HG02623 (cell line): ENCODE data around the gene NCKIPSD.
A peak's percentile ranks its signal among the peaks of the same experiment; 100 is the strongest.

Source experiments
- ATAC-seq: cut with Tn5 transposase; IDR thresholded peaks from one replicate; pipeline ENCODE4 v1.9.1; 2021; ENCODE audit warnings: moderate library complexity; ENCODE audit not compliant: unreplicated experiment

NCKIPSD gene

GRCh38 chr3:48651771-48652170 lies 33.9 kb downstream of the NCKIPSD start:
- ATAC-seq = no peak

- no peak for ATAC-seq
Measured at GRCh38 chr3:48650723-48651122, 35.0 kb downstream of the NCKIPSD start.

GRCh38 chr3:48648188-48648850 lies 37.4 kb downstream of the NCKIPSD start:
- no peak for ATAC-seq

- no peak for ATAC-seq
Measured at GRCh38 chr3:48647714-48648113, 38.0 kb downstream of the NCKIPSD start.

GRCh38 chr3:48644898-48645760 lies 40.6 kb downstream of the NCKIPSD start:
- no peak for ATAC-seq

- no peak for ATAC-seq
Measured at GRCh38 chr3:48642605-48643004, 43.1 kb downstream of the NCKIPSD start.

GRCh38 chr3:48641396-48641795 lies 44.3 kb downstream of the NCKIPSD start:
- no peak for ATAC-seq

- no peak for ATAC-seq
Measured at GRCh38 chr3:48639944-48640606, 45.6 kb downstream of the NCKIPSD start.

GRCh38 chr3:48637305-48637704 lies 48.4 kb downstream of the NCKIPSD start:
- no peak for ATAC-seq

- ATAC-seq = no peak
Measured at GRCh38 chr3:48636149-48636655, 49.5 kb downstream of the NCKIPSD start.

- ATAC-seq = peak; percentile 85
Measured at GRCh38 chr3:48635222-48636021, 50.3 kb downstream of the NCKIPSD start, which contains the start of gene SLC26A6. Gene SLC26A6 (minus strand): TSS chr3:48635461. CDS start chr3:48635393, 68 bp downstream.

- peak; percentile 7 for ATAC-seq
Measured at GRCh38 chr3:48634661-48635221, 51.0 kb downstream of the NCKIPSD start.

- no peak for ATAC-seq
Measured at GRCh38 chr3:48633743-48634142, 52.0 kb downstream of the NCKIPSD start.

GRCh38 chr3:48633256-48633655 lies 52.5 kb downstream of the NCKIPSD start:
- no peak for ATAC-seq

GRCh38 chr3:48631516-48632448 lies 53.9 kb downstream of the NCKIPSD start:
- ATAC-seq = no peak

- no peak for ATAC-seq
Measured at GRCh38 chr3:48630833-48631232, 54.9 kb downstream of the NCKIPSD start.

GRCh38 chr3:48630407-48630806 lies 55.3 kb downstream of the NCKIPSD start:
- ATAC-seq = no peak

GRCh38 chr3:48629894-48630293 lies 55.8 kb downstream of the NCKIPSD start:
- ATAC-seq = no peak
